NCI-H460 (cell line): ENCODE data around the gene BEND5. TPM values are rescaled to one million over a fixed set of nuclear protein-coding genes. Genes with fewer than 3 reads are reported as not detected.

Source experiments
- DNase-seq: peaks from one replicate; pipeline ENCODE4 v3.0.0-alpha.2; 2016; ENCODE audit warnings: low read depth; ENCODE audit errors: extremely low read depth
- total RNA-seq: library from RNA; depleted of rRNA; stranded (reverse); fragments of >200 nt; shearing (Covaris generic); gene quantifications from 2 replicates; pipeline ENCODE4 v1.2.3, GENCODE V29; 2014

BEND5 gene
- total RNA-seq, 1 experiment from 2014 or later, result not detected

- DNase-seq, result no peak
Observed at GRCh38 chr1:48726139-48726538, 50.6 kb downstream of the BEND5 start.

DNA sequence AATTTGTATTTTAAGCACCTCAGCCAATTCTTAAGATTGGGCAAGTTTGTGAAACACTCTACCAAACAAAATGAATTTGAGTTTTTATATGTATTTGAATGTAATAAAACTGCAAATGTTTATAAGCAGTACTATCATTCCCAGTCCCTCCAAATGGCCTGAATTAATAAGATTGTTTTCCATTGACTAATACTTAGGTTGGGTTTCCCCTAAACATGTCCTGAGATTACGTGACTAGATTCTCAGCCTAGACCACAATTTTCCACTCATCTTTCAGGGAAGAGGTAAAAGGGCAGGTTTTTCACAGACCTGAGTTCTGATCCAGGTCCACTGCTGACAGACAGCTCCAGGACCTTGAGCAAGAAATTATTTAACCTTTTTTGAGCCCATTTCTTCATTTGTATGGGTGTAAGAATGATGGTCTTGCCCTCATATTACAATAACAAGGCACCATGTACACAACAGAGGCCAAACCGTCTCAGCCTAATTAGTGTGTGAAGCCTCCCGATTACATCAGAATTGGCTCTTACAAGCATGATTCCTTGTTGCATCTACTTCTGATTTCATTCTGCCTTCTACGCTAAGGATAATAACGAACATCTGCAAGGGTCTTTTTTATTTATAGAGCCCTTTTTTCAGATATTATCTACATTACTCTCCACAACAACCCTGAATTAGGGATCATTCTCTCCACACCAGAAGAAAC, 51.2 kb downstream of the BEND5 start:
- no peak for DNase-seq

DNA sequence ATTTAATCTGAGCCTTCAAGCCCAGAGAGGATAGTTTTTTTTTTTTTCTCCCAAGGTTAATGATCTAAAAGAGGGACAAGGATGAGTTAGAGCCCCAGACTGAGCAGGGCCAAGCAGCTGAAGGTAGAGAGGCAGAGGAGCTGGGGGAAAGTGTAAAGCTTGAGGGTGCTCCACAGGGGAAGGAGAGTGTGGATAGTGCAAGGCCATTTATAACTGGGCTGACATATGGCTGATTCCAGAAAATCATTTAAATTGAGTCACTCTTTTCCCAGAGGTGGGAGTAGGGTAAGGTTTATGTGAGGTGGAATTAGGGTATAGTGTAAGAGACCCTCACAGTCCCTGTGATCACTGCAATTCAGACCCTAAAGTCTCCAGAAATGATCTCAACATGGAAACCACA, 55.8 kb downstream of the BEND5 start:
- no peak for DNase-seq

- no peak for DNase-seq
Observed at GRCh38 chr1:48718705-48719104, 58.0 kb downstream of the BEND5 start.

- no peak for DNase-seq
Observed at GRCh38 chr1:48718116-48718630, 58.5 kb downstream of the BEND5 start.

DNA sequence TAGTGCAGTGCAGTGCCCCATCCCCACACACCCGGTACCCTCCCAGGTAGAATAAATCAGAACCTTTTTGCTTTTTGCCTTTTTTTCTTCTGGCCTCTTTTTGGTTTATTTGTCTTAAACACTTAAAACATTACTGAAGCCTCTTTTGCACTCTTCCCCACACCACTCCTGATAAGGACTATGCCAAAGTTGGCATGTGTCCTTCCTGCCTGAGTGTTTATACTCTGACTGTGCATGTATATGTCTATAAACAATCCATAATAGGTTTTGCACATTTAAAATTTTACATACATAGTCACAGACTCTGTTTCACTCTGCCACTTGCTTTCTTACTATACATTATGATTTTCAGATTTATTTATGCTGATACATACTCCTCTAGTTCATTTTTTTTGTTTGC, 59.6 kb downstream of the BEND5 start:
- DNase-seq, result no peak

GRCh38 chr1:48715921-48716320, 60.8 kb downstream of the BEND5 start:
- no peak for DNase-seq

- DNase-seq, result no peak
Observed at GRCh38 chr1:48710915-48711314, 65.8 kb downstream of the BEND5 start.

DNA sequence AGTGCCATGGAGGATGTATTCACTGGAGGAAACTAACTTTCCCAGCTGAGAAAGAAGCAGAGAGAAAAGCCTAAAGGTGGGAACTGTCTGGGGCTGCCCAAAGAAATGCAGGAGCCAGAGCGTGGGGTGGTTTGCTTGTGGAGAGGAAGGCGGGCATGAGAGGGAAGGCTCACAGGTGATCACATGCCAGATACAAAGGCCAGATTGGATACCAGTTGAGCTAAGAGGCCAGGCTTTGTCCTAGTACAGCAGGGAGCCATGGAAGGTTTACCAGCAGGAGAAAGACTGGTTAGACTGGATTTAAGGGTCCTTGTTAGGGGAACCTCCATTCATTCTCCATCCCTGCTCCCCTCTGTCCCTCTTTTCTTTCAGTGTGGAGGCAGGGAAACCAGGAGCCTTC, 66.4 kb downstream of the BEND5 start:
- no peak for DNase-seq

- no peak for DNase-seq
Observed at GRCh38 chr1:48704736-48705135, 72.0 kb downstream of the BEND5 start.

DNA sequence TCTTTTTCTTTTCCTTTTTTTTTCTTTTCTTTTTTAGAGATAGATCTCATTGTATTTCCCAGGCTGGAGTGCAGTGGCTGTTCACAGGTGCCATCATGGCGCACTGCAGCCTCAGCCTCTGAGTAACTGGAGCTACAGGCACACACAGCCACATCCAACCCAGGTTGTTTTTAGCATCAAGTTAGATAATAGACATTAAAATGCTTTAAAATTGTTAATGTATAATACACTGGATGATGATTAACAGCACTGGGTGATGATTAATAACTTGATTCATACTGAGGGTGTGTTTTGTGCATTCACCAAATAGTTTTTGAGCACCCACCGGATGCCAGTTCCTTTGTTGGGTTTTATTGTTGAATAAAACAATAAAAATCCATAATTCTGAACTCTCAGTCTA, 75.2 kb downstream of the BEND5 start:
- DNase-seq, result no peak

DNA sequence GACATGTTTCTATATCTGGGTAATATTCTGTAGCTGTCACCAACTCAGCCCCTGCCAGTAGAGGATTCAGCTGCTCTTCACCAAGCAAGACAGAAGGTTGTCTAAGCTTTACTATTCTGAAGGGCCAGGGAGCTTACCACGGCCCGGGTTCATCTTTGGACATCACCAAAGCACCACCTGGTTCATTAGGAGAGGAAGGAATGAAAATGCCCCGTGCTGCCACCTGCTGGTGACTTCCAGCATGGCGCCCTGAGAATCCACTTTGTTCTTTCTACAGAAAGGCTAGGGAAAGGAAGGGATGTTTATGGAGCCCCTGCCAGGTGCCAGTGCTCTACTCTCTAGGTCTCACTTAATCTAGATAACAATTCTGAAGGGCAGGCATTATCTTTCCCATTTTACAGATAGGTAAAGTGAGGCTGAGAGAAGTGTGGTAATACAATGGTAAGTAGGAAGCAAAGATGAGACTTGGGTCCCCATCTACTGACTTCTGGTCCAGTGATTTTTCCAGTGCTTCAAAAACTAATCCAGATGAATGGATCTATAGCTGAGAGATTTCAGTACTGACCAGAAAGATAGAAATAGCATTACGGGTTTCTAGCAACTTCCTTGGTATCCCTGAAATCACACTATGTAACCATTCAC, 79.5 kb downstream of the BEND5 start:
- DNase-seq, result peak; percentile 34

DNA sequence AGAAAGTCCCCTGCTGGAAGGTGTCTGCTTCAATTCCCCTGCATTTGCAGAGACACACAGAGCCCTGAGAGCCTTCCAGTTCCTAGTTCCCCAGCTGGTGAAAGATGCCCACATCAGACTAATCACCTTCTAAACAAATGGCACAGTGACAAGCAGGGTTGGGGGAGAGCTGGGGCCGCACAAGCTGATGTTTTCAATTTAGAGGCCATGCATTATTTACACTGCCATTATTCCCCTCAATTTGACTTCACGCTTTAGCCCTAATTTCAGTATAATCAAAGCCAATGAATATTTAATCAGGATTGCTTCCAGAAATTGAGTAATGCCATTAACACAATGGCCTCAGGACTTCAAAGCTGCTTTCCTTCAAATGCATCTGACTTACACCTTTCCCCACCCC, 81.5 kb downstream of the BEND5 start:
- DNase-seq, result no peak

- DNase-seq, result no peak
Observed at GRCh38 chr1:48693674-48694320, 82.9 kb downstream of the BEND5 start.

GRCh38 chr1:48693180-48693579, 83.5 kb downstream of the BEND5 start:
- DNase-seq, result no peak

DNA sequence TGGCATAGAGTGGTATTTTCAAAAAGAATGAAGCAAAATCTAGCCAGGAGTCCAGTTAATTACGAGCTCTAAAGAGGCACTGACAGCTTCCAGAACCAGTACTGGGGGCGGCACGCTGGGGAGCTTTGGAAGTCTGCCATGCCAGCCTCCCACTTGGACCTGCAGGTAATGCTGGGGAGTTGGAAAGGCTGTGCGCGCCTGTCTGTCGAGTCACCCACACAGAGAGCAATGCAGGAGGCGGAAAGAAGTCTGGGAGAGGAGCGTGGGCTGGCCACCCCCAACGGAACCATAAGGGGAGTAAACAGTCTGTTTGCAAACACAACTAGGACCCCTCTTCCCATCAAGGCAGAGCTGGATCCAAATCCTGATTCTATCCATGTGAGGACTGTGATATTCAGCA, 84.5 kb downstream of the BEND5 start:
- DNase-seq, result no peak

DNA sequence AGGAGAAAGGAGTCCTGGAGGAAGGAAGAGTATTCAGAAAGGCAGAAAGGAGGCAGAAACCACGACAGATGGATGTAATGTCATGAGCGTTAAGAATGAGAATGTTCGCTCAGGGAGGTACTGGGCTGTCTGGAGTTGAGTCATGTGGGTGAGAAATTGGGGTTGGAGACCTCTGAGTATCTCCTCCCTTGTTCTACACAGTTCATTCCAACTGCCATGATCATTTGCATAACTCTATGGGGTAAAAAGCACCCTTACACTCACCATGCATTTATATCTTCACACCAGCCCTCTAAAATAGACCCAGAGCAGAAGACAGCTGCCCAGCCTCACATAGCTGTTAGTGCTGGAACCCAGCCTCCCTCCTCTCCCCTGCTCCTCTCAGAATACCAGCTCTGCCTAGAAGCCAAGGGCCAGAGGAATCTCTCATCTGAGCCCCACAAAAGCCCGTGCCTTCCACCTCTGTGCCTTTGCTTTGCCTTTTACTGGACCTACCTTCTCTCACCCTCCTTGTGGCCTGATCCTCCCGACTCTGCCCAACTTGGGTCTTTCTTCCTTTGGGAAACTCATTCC, 85.2 kb downstream of the BEND5 start:
- no peak for DNase-seq

DNA sequence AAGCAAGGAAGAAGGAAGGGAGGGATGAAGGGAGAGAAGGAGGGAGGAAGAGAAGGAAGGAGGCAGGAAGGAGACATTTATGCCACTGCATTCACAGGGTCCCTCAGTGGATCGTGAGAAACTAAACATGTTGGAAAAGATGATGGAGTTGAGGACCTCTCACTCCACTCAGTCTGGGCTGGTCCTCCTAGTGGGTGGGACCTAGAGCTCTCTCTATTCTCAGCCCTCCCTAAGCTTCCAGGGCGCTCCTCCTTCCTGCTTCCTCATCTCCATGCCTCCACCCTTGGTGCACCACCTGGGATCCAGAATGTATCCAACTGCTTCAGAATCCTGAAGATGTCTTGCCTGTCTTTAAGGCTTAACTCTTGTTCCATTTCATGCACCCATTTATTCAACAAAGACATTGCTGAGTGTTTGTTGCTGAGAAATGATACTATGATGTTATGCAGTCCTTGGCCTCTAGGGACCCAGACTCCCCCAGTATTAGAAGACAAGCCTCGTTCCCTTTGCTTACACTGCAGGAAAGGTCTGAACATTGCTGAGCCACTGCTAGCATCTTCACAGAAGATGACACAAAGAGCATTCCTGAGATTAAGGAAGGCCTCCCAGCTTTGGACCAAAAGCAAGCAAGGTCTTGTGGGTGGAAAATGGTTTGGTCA, 88.5 kb downstream of the BEND5 start:
- no peak for DNase-seq

DNA sequence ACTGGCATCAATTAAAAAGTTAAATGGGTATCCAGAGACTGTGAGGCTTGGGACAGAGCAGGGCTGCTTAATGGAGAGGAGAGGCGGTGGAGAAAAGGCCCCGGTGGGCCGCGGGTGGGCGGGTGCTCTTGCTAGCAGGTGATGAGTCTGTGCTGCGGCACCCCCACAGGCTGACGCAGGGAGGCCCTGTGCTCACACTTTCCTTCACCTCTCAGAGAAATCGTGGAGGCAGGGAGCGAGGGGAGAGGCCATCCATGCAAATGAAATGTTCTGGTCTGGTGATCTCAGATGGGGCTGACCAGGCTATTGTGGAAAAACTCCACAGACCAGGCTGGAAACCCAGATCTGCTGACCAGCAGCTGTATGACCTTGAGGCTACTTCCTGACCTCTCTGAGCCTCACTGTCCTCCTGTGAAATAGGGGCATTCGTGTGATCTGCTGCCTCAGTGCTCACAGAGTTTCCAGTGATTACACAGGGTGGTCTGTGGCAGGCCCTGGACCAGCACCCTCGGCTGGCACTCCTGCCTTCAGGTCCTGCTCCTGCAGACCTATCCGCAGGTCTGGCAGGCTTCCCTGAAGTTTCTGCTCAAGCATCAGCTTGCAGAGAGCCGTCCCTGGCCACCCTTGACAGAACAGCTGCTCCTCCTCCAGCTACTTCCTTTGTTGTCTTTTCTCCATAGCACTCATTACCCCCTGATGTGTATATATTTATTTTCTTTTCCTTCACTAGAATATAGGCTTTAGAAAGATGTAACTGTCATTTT, 89.2 kb downstream of the BEND5 start:
- DNase-seq, result no peak

GRCh38 chr1:48686159-48686558, 90.5 kb downstream of the BEND5 start:
- DNase-seq, result no peak
